A549 treated with dexamethasone at 1 μM for 4 hours (cell line): Measurements from ENCODE around the gene CDH24. TPM values are rescaled to one million over a fixed set of nuclear protein-coding genes. Genes with fewer than 3 reads are reported as not detected.

Source experiments
- total RNA-seq: library from RNA; stranded (reverse); fragments of 200-300 nt; extraction: Qiagen RNA extraction; gene quantifications from 5 replicates; pipeline ENCODE4 v1.2.3, GENCODE V29; 2022

CDH24 gene, protein sequence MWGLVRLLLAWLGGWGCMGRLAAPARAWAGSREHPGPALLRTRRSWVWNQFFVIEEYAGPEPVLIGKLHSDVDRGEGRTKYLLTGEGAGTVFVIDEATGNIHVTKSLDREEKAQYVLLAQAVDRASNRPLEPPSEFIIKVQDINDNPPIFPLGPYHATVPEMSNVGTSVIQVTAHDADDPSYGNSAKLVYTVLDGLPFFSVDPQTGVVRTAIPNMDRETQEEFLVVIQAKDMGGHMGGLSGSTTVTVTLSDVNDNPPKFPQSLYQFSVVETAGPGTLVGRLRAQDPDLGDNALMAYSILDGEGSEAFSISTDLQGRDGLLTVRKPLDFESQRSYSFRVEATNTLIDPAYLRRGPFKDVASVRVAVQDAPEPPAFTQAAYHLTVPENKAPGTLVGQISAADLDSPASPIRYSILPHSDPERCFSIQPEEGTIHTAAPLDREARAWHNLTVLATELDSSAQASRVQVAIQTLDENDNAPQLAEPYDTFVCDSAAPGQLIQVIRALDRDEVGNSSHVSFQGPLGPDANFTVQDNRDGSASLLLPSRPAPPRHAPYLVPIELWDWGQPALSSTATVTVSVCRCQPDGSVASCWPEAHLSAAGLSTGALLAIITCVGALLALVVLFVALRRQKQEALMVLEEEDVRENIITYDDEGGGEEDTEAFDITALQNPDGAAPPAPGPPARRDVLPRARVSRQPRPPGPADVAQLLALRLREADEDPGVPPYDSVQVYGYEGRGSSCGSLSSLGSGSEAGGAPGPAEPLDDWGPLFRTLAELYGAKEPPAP
- 2.1 to 4.4 TPM (median 3.8 TPM) in 5 replicates for total RNA-seq

DNA sequence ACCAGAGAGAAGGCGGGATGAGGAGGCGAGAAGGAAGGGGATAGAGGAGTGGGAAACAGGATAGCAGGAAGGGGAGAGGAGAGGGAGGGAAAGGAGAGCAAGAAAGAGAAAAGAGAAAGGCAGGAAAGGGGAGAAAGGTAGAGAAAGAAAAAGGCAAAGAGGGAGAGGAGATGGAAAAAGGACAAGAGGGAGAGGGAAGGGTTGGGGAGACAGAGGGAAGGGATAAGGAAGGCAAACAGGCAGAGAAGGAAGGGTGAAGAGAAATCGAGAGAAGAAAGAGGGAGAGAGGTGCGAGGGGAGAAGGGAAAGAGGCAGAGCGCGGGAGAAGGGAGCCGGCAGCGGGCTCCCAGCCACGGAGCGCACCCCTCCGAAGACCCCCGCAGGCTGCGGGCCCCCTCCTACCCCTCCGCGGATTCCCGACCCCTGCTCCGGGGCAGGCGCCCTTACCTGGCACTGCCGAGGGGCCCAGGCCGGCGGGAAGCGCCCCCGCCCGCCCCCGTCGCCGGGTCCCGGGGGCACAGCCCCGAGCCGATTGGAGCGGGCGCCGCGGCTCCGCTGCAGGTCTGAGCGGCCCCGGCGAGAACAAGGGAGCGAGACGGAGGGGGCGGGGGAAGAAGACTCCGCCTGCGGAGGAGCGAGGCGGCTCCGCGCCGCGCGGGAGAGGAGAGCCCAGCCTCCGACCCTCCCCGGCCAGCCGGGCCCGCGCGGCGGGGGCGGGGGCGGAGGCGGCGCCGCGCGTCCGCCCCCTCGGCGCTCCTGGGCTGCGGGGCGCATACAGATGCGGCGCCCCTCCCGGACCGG lies at the start of gene CDH24:
TSS of gene CDH24 (minus strand) at position 565 of the 801 bp plus-strand sequence. CDS start 1,787 bp downstream, outside the sequence.

GRCh38 chr14:23104591-23105347 lies 47.4 kb upstream of the CDH24 start, which contains the start of gene CIROP:
Gene CIROP (minus strand): TSS chr14:23104989. CDS start chr14:23104920, 69 bp downstream.

DNA sequence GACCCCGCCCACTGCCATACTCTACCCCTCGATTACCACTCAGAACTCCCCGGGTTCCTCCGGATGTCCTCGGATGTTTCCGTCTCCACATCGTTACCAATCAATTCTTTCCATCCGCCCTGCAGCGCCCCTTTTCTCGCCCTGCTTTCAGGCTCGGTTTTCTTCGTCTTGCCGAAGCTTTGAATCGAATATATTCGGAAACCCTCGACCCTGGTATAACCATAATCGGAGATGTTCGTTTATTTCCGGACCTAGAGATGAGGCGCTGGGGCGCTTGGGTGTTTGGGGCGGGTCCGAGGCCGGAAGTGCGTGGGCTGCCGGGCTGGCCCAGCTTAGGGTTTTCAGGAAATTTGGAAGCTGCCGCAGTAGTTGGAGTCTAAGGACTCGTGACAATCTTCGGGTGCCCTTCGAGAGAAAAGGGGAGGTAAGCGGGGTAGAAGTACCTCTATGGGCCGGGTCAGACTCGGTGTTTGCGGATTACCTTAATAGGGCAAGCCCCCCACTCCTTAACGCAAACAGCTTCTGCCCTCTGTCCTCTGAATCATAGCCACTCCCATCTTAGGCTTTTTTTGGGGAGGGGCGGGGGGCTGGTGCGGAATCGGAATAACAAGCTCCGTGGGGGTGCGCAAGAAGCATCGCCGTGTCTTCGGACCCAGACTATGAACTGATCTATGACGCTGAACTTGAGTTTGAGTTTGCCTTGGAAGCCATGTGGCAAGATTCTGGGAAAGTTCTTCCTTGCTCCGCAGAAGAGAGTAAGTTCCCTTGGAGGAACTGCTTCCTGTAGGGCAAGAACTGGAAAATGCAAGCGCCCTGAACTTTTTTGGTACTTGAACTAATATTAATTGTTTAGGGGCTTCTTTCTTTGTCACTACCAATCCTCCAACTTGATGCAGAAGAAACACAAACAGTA lies 38.1 kb upstream of the CDH24 start, which contains the start of gene C14orf119:
TSS of gene C14orf119 (plus strand) at position 310 of the 913 bp plus-strand sequence. CDS start 2,154 bp downstream, outside the sequence.

GRCh38 chr14:23094666-23095195 lies 37.4 kb upstream of the CDH24 start, which contains the start of gene ACIN1:
Gene ACIN1 (minus strand): TSS chr14:23095136. CDS start chr14:23095112, 24 bp downstream.

GRCh38 chr14:23042162-23042965 lies 15.0 kb downstream of the CDH24 start, which contains the start of gene PSMB11:
Gene PSMB11 (plus strand): TSS chr14:23042212. CDS start chr14:23042226, 14 bp downstream.

DNA sequence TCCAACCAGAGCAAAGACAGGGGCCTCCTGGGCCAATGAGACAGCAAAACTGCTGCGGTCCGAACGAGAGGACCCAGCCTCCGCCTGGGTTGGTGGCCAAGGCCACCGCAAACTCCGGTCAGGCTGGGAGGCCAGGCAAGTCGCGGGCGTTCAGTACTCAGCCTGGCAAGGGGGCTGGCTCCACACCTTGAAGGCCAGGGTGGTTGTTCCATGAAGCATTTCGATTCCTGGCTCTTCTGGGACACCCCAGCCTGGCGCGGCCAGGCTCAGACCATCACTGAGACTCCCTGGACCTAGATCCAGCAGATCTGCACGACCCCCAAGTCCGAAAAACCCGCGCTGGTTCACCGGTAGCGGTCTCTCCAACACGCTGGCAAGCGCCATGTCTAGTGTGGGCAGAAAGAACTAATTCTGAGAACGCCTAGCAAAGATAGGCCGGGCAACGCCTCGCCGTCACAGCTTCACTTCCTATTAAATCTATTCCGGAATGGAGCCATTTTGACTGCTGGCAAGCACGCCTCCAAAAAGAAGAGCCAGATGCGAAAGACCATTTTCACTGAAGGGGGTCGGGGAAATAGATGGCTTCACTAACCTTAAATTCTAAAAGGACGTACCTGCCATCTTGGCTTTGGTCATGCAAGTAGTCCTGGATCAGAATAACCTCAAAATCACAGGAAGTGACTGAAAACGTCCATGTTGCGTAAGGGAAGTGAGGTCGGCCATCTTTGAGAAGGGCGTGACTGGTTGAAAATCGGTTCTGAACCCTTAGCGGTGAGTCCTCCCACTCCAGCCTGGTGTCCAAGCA lies 22.6 kb downstream of the CDH24 start, which contains the start of gene PSMB5:
TSS of gene PSMB5 (minus strand) at position 403 of the 805 bp plus-strand sequence. CDS start at position 384, 19 bp downstream.

GRCh38 chr14:23009939-23010726 lies 47.2 kb downstream of the CDH24 start, which contains the start of gene C14orf93:
Gene C14orf93 (minus strand): TSS chr14:23010143. CDS start chr14:22999023, 11,120 bp downstream.

Other genes starting within 250 kb of the CDH24 start
- 19.4 to 25.6 TPM (median 23.4 TPM) in 5 replicates for gene SLC7A7, start 242.1 kb downstream of the CDH24 start, total RNA-seq
- 154 to 212 TPM (median 189 TPM) in 5 replicates for gene MRPL52, start 227.6 kb downstream of the CDH24 start, total RNA-seq
- 0.52 to 0.78 TPM (median 0.69 TPM) in 5 replicates for gene MMP14, start 220.9 kb downstream of the CDH24 start, total RNA-seq
- 54.7 to 82.1 TPM (median 77.7 TPM) in 5 replicates for gene LRP10, start 185.8 kb downstream of the CDH24 start, total RNA-seq
- gene REM2, start 174.3 kb downstream of the CDH24 start, total RNA-seq: 0.16 to 0.41 TPM (median 0.39 TPM) in 5 replicates
- 54.9 to 59.6 TPM (median 58.2 TPM) in 5 replicates for gene RBM23, start 138.4 kb downstream of the CDH24 start, total RNA-seq
- gene PRMT5, start 128.1 kb downstream of the CDH24 start, total RNA-seq: 101 to 124 TPM (median 113 TPM) in 5 replicates
- 31.2 to 34.5 TPM (median 32.6 TPM) in 5 replicates for gene HAUS4, start 100.4 kb downstream of the CDH24 start, total RNA-seq
- gene AJUBA, start 75.0 kb downstream of the CDH24 start, total RNA-seq: 28.8 to 36.7 TPM (median 33.7 TPM) in 5 replicates
- 2.7 to 3.9 TPM (median 3.6 TPM) in 5 replicates for gene C14orf93, start 47.4 kb downstream of the CDH24 start, total RNA-seq
- 285 to 323 TPM (median 302 TPM) in 5 replicates for gene PSMB5, start 22.6 kb downstream of the CDH24 start, total RNA-seq
- not detected in 5 replicates for gene PSMB11, start 15.3 kb downstream of the CDH24 start, total RNA-seq
- gene ACIN1, start 37.6 kb upstream of the CDH24 start, total RNA-seq: 80.5 to 104 TPM (median 99.1 TPM) in 5 replicates
- 77.4 to 90.2 TPM (median 85.3 TPM) in 5 replicates for gene C14orf119, start 38.0 kb upstream of the CDH24 start, total RNA-seq
- 0.06 TPM in 1 of 5 replicates, not detected in the others for gene CIROP, start 47.5 kb upstream of the CDH24 start, total RNA-seq
- gene CEBPE, start 61.7 kb upstream of the CDH24 start, total RNA-seq: not detected in 5 replicates
- 2.1 to 3.2 TPM (median 2.8 TPM) in 5 replicates for gene SLC7A8, start 126.1 kb upstream of the CDH24 start, total RNA-seq
- not detected in 5 replicates for gene RNF212B, start 180.4 kb upstream of the CDH24 start, total RNA-seq
- 8.0 to 9.6 TPM (median 8.9 TPM) in 5 replicates for gene HOMEZ, start 228.6 kb upstream of the CDH24 start, total RNA-seq
- gene PPP1R3E, start 245.3 kb upstream of the CDH24 start, total RNA-seq: 3.0 to 4.2 TPM (median 4.2 TPM) in 5 replicates
- gene BCL2L2, start 249.3 kb upstream of the CDH24 start, total RNA-seq: 14.5 to 19.0 TPM (median 15.2 TPM) in 5 replicates